ENCODE data around the gene PAX3. TPM values are rescaled to one million over a fixed set of nuclear protein-coding genes. Genes with fewer than 3 reads are reported as not detected.
A peak's percentile ranks its signal among the peaks of the same experiment; 100 is the strongest.

The PAX3 gene
- total RNA-seq, 1 donor from 2014 or later, result 4.6 TPM

- Mint-ChIP-seq H3K36me3 (no peaks in the 10 kb centered on the region), H3K4me3 (no peak overlapping the region), H3K4me1 (peaks cover 19% of the 10 kb centered on the region), H3K27ac (no peak overlapping the region), H3K9me3 (no peaks in the 10 kb centered on the region), H3K27me3 (ENCODE audit: insufficient read depth, low read depth) (peaks cover 19% of the 10 kb centered on the region)
- H3K36me3 ChIP-seq, result no peaks in the 10 kb centered on the region
- no peak for DNase-seq (ENCODE audit: low spot score)
- H3K79me2 ChIP-seq (ENCODE audit: low read depth), result no peaks in the 10 kb centered on the region
- no peak for TF ChIP-seq EZH2 (IDR thresholded peaks at IDR 0.05)
- no peak for TF ChIP-seq EZH2phosphoT487 (IDR thresholded peaks at IDR 0.05)
- no peak for TF ChIP-seq CTCF (IDR thresholded peaks at IDR 0.05)
- no peak overlapping the region for H3K4me2 ChIP-seq
- peaks cover 7% of the 10 kb centered on the region for H3K4me1 ChIP-seq
- H3K27ac ChIP-seq, result no peak overlapping the region
- peaks cover 31% of the 10 kb centered on the region for H3F3A ChIP-seq (ENCODE audit: low read depth)
- peaks cover 3% of the 10 kb centered on the region for H4K20me1 ChIP-seq (ENCODE audit: low read depth)
- H3K4me3 ChIP-seq, result no peak overlapping the region
- no peaks in the 10 kb centered on the region for H3K9me3 ChIP-seq (ENCODE audit: low read depth)
- H3K9ac ChIP-seq, result no peak overlapping the region
- H2AFZ ChIP-seq (replicated peaks), result no peak overlapping the region
- peaks cover 93% of the 10 kb centered on the region for H3K27me3 ChIP-seq
Observed at GRCh38 chr2:222322236-222322635, 23.4 kb upstream of the PAX3 start.

- peaks cover 9% of the 10 kb centered on the region for H4K20me1 ChIP-seq (ENCODE audit: low read depth)
- peak overlapping the region; percentile 90 for H3K4me3 Mint-ChIP-seq
- peak overlapping the region; percentile 62 for H3K4me3 ChIP-seq
- peak overlapping the region; percentile 88 for H3K4me2 ChIP-seq
- peaks cover 31% of the 10 kb centered on the region for H3K4me1 Mint-ChIP-seq
- H3K27ac Mint-ChIP-seq, result peak overlapping the region; percentile 87
- peak overlapping the region; percentile 85 for H2AFZ ChIP-seq (replicated peaks)
- H3K27me3 ChIP-seq, result peaks cover 93% of the 10 kb centered on the region
- peaks cover 44% of the 10 kb centered on the region for H3F3A ChIP-seq (ENCODE audit: low read depth)
- no peaks in the 10 kb centered on the region for H3K9me3 Mint-ChIP-seq
- peaks cover 20% of the 10 kb centered on the region for H3K27me3 Mint-ChIP-seq (ENCODE audit: insufficient read depth, low read depth)
- no peak for TF ChIP-seq CTCF (IDR thresholded peaks at IDR 0.05)
- peak; percentile 47 for TF ChIP-seq EZH2phosphoT487 (IDR thresholded peaks at IDR 0.05)
- TF ChIP-seq EZH2 (IDR thresholded peaks at IDR 0.05), result peak; percentile 80
- H3K36me3 ChIP-seq, result no peaks in the 10 kb centered on the region
- no peak overlapping the region for H3K9ac ChIP-seq
- H3K36me3 Mint-ChIP-seq, result no peaks in the 10 kb centered on the region
- H3K9me3 ChIP-seq (ENCODE audit: low read depth), result no peaks in the 10 kb centered on the region
- H3K4me1 ChIP-seq, result peaks cover 8% of the 10 kb centered on the region
- DNase-seq (ENCODE audit: low spot score), result peak; percentile 62
- H3K27ac ChIP-seq, result no peak overlapping the region
- no peaks in the 10 kb centered on the region for H3K79me2 ChIP-seq (ENCODE audit: low read depth)
Observed at GRCh38 chr2:222320436-222321395, 21.9 kb upstream of the PAX3 start.

- Histone ChIP-seq H3K79me2 (ENCODE audit: low read depth) (no peaks in the 10 kb centered on the region), H3K9ac (no peak overlapping the region), H3K9me3 (ENCODE audit: low read depth) (no peaks in the 10 kb centered on the region), H3K36me3 (no peaks in the 10 kb centered on the region), H4K20me1 (ENCODE audit: low read depth) (peaks cover 16% of the 10 kb centered on the region), H3K4me3 (peak overlapping the region; percentile 62), H3K4me2 (peak overlapping the region; percentile 88), H3K4me1 (peaks cover 8% of the 10 kb centered on the region), H3K27ac (no peak overlapping the region), H2AFZ (replicated peaks) (peak overlapping the region; percentile 85), H3K27me3 (peaks cover 93% of the 10 kb centered on the region), H3F3A (ENCODE audit: low read depth) (peaks cover 47% of the 10 kb centered on the region)
- peaks cover 24% of the 10 kb centered on the region for H3K27me3 Mint-ChIP-seq (ENCODE audit: insufficient read depth, low read depth)
- no peak for DNase-seq (ENCODE audit: low spot score)
- H3K4me1 Mint-ChIP-seq, result peaks cover 38% of the 10 kb centered on the region
- no peak overlapping the region for H3K27ac Mint-ChIP-seq
- TF ChIP-seq EZH2phosphoT487 (IDR thresholded peaks at IDR 0.05) (no peak), EZH2 (IDR thresholded peaks at IDR 0.05) (no peak), CTCF (IDR thresholded peaks at IDR 0.05) (peak; percentile 32)
- H3K9me3 Mint-ChIP-seq, result no peaks in the 10 kb centered on the region
- H3K4me3 Mint-ChIP-seq, result peak overlapping the region; percentile 90
- no peaks in the 10 kb centered on the region for H3K36me3 Mint-ChIP-seq
Observed at GRCh38 chr2:222319586-222320435, 21.0 kb upstream of the PAX3 start.

Data from neural progenitor cell (in vitro differentiated cells).